ENCODE data around the gene KRTAP11-1. TPM values are rescaled to one million over a fixed set of nuclear protein-coding genes. Genes with fewer than 3 reads are reported as not detected.

The KRTAP11-1 gene, protein sequence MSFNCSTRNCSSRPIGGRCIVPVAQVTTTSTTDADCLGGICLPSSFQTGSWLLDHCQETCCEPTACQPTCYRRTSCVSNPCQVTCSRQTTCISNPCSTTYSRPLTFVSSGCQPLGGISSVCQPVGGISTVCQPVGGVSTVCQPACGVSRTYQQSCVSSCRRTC
- polyA plus RNA-seq (2012; ENCODE audit: insufficient read length, low read depth), result not detected

DNA sequence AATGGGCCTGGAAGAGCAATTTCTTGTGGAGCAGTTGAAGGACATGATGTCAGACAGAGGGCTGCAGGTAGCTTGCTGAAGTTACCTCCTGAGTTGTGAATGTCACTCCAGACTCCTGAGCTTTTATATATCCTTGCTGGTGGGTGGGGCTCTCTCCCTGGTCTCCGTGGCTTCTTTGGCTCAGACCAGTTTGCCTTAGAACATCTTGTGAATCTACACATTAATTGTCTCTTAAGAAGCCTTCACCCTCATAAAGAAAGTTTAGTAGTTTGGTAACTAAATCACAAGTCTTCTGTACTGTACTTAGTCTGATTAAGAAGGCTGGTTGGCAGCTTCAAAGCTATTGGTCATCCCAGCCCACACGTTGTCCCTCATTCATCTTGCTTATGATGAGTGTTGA is at the start of gene KRTAP11-1:
Gene KRTAP11-1, minus strand, starts transcription at position 101 of the 400 bp plus-strand sequence. Its CDS starts 56 bp downstream, at position 45.
- TF ChIP-seq, protein P1, sequence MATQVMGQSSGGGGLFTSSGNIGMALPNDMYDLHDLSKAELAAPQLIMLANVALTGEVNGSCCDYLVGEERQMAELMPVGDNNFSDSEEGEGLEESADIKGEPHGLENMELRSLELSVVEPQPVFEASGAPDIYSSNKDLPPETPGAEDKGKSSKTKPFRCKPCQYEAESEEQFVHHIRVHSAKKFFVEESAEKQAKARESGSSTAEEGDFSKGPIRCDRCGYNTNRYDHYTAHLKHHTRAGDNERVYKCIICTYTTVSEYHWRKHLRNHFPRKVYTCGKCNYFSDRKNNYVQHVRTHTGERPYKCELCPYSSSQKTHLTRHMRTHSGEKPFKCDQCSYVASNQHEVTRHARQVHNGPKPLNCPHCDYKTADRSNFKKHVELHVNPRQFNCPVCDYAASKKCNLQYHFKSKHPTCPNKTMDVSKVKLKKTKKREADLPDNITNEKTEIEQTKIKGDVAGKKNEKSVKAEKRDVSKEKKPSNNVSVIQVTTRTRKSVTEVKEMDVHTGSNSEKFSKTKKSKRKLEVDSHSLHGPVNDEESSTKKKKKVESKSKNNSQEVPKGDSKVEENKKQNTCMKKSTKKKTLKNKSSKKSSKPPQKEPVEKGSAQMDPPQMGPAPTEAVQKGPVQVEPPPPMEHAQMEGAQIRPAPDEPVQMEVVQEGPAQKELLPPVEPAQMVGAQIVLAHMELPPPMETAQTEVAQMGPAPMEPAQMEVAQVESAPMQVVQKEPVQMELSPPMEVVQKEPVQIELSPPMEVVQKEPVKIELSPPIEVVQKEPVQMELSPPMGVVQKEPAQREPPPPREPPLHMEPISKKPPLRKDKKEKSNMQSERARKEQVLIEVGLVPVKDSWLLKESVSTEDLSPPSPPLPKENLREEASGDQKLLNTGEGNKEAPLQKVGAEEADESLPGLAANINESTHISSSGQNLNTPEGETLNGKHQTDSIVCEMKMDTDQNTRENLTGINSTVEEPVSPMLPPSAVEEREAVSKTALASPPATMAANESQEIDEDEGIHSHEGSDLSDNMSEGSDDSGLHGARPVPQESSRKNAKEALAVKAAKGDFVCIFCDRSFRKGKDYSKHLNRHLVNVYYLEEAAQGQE (IDR thresholded peaks at IDR 0.05; ENCODE audit: insufficient read depth in 1 of 2, low read depth in 2 of 2, low read length in 2 of 2), result no peak
- TF ChIP-seq FOXP2 (optimal IDR thresholded peaks at IDR 0.05; ENCODE audit: borderline replicate concordance, extremely low read depth, extremely low read length, insufficient read depth) (no peak), SIN3A (IDR thresholded peaks at IDR 0.05; ENCODE audit: borderline replicate concordance, insufficient read depth, low read length) (no peak), POLR2AphosphoS5 (IDR thresholded peaks at IDR 0.05; ENCODE audit: low read depth, low read length) (no peak), TAF1 (IDR thresholded peaks at IDR 0.05; ENCODE audit: borderline replicate concordance, insufficient read depth, low read length) (no peak)

DNA sequence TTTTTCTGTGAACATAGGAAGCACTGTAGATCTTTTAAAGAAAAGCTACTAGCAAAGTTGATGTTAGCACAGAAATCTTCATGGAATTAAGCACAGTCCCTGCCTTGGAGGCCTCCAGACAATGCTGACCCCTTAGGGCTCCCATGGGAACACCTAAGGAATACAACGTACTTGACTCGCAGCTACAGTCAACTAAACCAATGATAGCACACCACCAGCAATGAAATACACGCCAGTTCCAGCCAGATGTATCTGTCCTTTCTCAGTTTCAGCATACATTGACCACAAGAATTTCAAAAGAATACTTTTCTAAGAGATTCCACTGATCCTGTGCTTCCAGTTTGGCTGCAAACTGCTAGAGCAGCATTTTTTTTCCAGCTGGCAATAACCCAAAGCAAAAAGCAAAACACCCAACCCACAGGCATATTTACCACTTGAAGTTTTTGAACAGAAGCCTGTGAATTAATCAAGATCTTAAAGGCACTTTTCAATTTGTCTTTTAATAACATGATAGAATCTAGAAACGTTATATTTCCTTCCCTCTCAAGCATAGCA is 42.8 kb upstream of the KRTAP11-1 start:
- TF ChIP-seq POLR2AphosphoS5 (IDR thresholded peaks at IDR 0.05; ENCODE audit: low read depth, low read length), result no peak
- TF ChIP-seq TAF1 (IDR thresholded peaks at IDR 0.05; ENCODE audit: borderline replicate concordance, insufficient read depth, low read length), result no peak
- TF ChIP-seq FOXP2 (optimal IDR thresholded peaks at IDR 0.05; ENCODE audit: borderline replicate concordance, extremely low read depth, extremely low read length, insufficient read depth), result no peak
- TF ChIP-seq, protein P1 (IDR thresholded peaks at IDR 0.05; ENCODE audit: insufficient read depth in 1 of 2, low read depth in 2 of 2, low read length in 2 of 2), result no peak
- TF ChIP-seq SIN3A (IDR thresholded peaks at IDR 0.05; ENCODE audit: borderline replicate concordance, insufficient read depth, low read length), result no peak

DNA sequence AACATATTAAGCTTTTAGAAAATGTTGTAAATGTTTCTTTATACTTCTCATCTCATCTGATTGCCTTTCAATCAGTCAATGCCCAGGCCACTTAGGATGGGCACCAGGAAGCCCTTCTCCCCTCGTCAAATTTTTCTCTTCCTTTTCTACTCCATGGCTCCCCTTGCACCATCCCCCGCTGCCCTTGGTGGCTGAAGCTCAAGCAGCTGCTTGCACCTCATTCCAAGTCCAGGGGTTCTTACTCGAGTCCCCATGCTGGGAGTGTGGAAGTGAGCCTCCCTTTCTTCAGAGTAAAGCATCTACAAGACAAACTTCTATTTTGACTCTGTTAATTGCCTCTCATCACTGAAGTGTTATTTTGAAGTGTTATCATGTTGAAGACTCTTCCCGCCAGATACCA is 39.7 kb upstream of the KRTAP11-1 start:
- TF ChIP-seq, protein P1 (IDR thresholded peaks at IDR 0.05; ENCODE audit: insufficient read depth in 1 of 2, low read depth in 2 of 2, low read length in 2 of 2), result no peak
- no peak for TF ChIP-seq TAF1 (IDR thresholded peaks at IDR 0.05; ENCODE audit: borderline replicate concordance, insufficient read depth, low read length)
- no peak for TF ChIP-seq POLR2AphosphoS5 (IDR thresholded peaks at IDR 0.05; ENCODE audit: low read depth, low read length)
- no peak for TF ChIP-seq SIN3A (IDR thresholded peaks at IDR 0.05; ENCODE audit: borderline replicate concordance, insufficient read depth, low read length)
- no peak for TF ChIP-seq FOXP2 (optimal IDR thresholded peaks at IDR 0.05; ENCODE audit: borderline replicate concordance, extremely low read depth, extremely low read length, insufficient read depth)

DNA sequence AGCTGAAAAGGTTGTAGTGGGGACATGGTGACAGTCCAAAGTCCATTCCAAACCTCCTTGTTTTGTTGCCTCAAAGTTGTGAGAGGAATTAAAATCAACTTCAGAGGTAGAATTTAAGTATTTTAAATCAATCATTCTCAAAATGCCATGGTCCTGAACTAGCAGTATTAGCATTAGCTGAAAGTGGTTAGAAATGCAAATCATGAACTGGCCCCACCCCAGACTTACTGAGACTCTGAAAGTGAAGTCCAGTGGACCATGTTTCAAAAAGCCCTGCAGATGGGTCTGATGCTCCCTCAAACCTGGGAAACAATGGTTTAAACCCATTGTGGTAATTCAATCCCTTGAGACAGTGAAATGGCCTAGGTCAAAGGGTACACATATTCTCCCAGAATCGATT is 36.2 kb upstream of the KRTAP11-1 start:
- TF ChIP-seq FOXP2 (optimal IDR thresholded peaks at IDR 0.05; ENCODE audit: borderline replicate concordance, extremely low read depth, extremely low read length, insufficient read depth) (no peak), SIN3A (IDR thresholded peaks at IDR 0.05; ENCODE audit: borderline replicate concordance, insufficient read depth, low read length) (no peak), POLR2AphosphoS5 (IDR thresholded peaks at IDR 0.05; ENCODE audit: low read depth, low read length) (no peak), TAF1 (IDR thresholded peaks at IDR 0.05; ENCODE audit: borderline replicate concordance, insufficient read depth, low read length) (no peak)
- TF ChIP-seq, protein P1 (IDR thresholded peaks at IDR 0.05; ENCODE audit: insufficient read depth in 1 of 2, low read depth in 2 of 2, low read length in 2 of 2), result no peak
